Breast epithelium (tissue), 3 donors: ENCODE measurements around the gene PLXNA4.

Source experiments
- POLR2A ChIP-seq: fragments of 450-650 bp; IDR thresholded peaks from one replicate; pipeline ENCODE4 v1.6.1; 2016; ENCODE audit warnings: antibody characterized with exemption, mild to moderate bottlenecking, moderate library complexity
- POLR2AphosphoS5 ChIP-seq, 3 donors: sonication (generic); formaldehyde crosslinking; IDR thresholded peaks; one replicate each; pipeline ENCODE4 v1.6.1; 2017; ENCODE audit warnings: antibody characterized with exemption in 3 of 3
- TF ChIP-seq, protein P1 (sequence below), 3 donors: fragments of 450-650 bp; IDR thresholded peaks; one replicate each; pipeline ENCODE4 v1.5.1; 2016 to 2017; ENCODE audit warnings: antibody characterized with exemption in 3 of 3, mild to moderate bottlenecking in 3 of 3, moderate library complexity in 3 of 3

DNA sequence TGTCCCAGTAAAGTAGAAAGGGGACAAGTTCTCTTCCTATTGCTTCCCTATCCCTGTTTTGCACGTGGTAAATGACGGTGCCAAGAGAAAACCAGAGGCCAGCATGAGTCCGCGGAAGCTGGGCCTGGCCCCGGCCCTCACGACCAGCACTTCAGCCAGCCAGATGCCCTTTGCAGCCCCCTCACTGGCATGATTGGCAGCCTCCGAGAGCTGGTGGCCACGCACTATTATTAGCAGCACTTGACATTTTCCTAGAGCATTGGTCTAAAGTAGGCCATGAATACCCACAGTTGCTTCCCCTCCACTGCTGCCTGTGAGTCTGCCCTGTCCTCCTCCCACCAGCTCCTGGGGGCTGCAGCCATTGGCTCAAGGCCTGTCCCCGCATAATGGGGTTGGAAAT is 369.1 kb downstream of the PLXNA4 start:
- TF ChIP-seq, protein P1, sequence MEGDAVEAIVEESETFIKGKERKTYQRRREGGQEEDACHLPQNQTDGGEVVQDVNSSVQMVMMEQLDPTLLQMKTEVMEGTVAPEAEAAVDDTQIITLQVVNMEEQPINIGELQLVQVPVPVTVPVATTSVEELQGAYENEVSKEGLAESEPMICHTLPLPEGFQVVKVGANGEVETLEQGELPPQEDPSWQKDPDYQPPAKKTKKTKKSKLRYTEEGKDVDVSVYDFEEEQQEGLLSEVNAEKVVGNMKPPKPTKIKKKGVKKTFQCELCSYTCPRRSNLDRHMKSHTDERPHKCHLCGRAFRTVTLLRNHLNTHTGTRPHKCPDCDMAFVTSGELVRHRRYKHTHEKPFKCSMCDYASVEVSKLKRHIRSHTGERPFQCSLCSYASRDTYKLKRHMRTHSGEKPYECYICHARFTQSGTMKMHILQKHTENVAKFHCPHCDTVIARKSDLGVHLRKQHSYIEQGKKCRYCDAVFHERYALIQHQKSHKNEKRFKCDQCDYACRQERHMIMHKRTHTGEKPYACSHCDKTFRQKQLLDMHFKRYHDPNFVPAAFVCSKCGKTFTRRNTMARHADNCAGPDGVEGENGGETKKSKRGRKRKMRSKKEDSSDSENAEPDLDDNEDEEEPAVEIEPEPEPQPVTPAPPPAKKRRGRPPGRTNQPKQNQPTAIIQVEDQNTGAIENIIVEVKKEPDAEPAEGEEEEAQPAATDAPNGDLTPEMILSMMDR (IDR thresholded peaks at IDR 0.05), result no peak
- TF ChIP-seq POLR2A, result no peak
- no peak for TF ChIP-seq POLR2AphosphoS5 (IDR thresholded peaks at IDR 0.05)
